Measurements from ENCODE around the gene GLIS2.
"Not testable (repeated sequence)": the region's sequence is repeated elsewhere in the genome, so short reads cannot be mapped to it uniquely, and the experiment has no call there.

The GLIS2 gene

GRCh38 chr16:4320571-4321137 lies 4.8 kb downstream of the GLIS2 start:
- no peak for DNase-seq (ENCODE audit: low read depth)

DNA sequence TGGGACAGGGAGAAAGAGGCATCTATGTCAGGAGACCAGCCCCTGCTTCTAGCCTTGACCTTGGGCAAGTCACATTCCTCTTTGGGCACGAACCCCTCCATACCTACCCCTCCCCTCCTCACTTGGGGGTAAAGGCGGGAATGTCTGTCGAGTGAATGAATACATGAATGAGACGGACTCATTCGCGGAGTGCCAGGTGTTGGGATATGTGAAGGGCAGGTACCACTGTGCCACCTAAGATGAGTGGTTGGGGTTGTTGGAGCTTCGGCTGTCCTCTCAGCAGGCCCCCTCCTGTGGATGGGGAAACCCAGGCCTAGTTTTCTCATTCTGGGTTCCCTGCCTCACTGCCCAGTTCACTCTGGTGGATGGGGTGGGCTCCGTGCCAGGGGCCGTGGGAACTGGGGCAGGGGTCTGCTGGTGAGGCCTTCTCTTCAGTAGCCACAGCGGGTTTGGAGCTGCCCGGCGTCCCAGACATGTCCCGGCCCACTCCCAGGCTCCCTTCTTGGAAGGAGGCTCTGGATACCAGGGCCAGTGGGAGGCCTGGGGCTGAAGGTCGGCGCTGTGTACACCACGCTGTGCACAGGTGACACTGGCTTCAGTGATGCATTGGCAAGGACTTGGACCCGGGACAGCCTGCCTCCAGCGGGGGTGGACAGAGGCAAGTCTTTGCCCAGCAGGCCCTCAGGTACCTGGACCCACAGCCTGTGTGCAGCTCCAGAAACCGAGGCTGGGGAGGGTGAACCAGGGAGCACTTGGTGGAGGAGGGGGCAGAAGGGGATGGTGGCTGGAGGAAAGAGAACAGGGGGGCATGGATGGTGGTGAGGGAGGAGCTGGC lies 5.6 kb downstream of the GLIS2 start:
- DNase-seq (ENCODE audit: low read depth), result no peak

DNA sequence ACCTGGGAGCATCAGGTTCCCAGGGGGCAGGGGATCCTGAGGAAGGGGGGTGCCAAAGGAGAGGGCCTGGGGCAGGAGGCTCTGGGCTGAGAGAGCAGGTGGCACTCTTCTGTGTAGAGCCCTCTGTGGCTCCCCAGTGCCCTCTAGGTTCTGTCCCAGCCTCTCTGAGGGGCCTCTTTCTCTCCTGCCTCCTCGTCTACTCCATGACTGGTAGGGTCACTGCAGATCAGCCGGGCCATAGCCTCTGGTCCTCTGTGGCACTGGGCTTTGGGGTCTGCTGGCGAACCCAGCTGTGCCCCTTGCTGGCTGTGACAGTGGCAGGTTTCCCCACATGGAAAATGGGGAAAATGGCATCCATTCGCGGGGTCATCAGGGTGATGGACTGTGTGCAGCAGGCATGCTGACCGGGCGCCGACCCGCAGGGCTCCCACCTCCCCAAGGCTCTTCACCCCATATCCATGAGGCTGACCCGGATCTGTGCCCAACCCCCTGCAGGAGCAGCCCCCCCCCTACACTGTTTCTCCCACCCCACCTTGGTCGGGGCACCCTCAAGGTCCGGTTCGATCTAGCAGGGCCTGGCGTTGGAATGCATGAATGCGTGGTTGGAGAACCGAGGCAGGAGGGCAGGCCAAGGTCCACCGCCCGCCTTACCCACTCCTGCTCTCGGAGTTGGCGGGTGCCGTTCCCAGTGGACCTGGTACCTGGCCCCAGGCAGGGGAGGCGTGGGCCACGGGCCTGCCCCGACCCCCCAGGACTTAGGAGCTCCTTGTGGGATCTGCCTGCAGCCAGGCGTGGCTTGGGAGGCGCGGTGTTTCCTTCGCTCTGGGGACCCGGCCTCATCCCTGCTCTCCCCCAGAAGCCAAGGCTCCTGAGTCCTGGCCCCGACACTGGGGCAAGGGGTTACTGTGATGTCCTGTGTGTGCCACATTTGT lies 6.5 kb downstream of the GLIS2 start:
- no peak for DNase-seq (ENCODE audit: low read depth)

- no peak for DNase-seq (ENCODE audit: low read depth)
Measured at GRCh38 chr16:4323071-4323844, 7.4 kb downstream of the GLIS2 start.

DNA sequence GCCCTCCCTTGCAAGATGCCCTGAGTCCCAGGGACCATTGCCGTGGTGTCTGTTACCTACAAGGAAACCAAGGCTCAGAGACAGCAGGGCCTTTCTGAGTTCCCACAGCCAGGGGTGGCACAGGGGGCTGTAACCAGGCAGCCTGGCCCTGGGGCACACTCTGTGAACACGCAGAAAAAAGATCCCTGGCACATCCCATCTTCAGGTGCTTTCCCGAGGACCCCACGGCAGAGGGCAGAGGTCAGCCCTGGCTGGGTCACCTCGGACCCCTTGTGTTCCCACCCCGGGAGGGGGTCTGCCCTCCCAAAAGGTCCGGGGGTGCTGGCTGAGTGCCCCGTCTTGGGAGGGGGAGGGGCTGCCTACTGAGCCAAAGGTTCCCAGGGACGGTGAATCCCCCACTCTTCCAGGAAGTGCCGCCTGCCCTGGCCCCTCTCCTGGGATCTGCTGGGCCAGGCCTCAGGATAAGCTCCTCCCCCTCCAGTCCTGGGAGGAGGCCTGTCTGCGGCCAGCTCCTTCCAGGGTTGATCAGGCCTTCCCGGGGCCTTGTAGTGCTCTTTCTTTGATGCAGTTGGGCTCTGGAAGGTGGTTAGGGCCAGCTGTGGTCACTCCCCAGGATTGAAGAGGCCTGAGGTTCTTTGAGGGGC lies 8.1 kb downstream of the GLIS2 start:
- no peak for DNase-seq (ENCODE audit: low read depth)

DNA sequence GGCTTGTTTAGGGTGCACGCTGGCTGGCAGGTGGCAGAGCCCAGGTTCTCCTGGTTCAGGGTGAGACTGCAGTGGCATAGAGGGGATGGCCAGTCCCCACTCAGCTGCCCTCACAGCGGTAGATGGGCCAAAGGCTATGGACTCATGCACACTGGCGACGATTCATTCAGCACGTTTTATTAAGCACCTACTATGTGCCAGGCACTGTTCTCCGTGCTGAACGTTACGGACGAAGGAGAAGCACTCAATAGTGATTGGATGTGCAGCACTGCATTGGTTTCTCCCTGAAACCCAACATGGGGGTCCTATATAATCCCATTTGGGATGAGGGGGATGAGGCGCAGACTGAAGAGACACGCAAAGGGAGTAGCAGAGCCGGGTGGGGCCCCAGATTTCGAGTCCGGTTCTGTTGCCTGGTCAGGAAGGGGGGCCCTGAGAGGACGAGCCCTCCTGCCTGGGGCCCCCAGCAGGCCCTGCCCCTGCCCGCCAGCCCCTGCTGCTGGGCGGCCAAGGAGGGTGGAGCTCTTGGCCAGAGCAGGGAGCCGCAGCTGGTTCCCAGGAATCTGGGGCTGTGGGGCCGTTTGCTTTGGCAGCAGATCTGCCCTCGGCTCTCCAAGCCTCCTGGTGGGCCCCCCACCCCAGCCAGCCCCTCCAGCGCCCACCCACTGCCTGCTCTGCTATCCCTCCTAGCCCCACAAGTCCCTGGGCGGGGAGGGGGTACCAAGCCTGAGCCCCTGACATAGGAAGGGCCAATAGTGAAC lies 8.8 kb downstream of the GLIS2 start:
- DNase-seq (ENCODE audit: low read depth), result no peak

DNA sequence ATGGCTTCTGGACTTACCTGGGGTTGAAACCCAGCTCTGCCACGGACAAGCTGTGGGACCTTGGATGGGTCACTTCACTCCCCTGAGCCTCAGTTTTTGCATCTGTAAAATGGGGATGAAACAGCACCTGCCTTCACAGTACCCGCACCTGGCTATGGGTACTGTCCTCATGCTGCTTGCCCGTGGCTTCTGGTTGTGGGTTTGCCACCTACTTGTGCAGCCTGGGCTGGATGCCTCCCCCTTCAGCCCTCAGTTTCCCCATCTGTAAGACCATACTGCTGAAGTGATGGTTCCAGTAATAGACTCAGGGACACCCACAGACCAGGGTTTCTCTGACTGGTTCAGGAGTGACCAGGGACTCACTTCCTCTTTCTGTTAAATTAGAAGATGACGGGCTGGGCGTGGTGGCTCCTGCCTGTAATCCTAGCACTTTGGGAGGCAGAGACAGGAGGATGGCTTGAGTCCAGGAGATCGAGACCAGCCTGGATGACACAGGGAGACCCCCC lies 9.4 kb downstream of the GLIS2 start:
- no peak for DNase-seq (ENCODE audit: low read depth)

GRCh38 chr16:4327386-4328045 lies 11.6 kb downstream of the GLIS2 start:
- DNase-seq (ENCODE audit: low read depth), result no peak

DNA sequence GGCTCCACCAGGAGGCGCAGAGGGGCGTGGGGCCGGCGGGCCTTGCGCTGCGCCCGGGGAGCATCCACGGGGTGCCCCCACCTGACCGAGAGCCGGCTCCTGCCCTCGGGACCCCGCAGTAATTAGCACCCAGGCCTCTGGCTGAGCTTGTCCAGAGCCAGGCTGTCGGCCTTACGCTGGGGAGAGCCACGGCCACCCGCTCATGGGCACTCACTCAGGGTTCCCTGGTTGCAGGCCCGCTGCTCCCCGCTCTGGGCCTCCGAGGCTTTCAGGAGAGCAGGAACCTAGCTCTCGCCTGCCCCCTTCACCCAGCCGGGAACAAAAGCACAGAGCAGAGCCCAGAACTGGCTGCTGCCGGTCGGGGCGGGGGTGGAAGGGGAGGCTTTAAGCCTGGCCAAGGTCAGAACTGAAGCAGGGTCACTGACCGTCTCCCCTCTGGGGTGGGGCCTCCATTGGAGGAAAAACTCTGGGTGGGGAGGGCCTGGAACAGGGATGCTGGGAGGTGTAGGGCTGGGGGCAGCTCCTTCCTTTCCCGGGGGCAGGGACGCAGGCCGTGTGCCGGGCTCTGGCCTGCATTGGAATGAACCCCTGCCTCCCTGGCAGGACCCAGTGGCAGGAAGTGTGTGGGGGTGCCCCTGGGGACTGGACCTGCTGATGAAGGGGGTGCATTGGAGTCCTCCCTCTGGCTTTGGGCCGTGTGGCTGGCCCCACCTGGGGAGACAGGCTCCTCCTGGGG lies 12.3 kb downstream of the GLIS2 start:
- peak; percentile 46 for DNase-seq (ENCODE audit: low read depth)

GRCh38 chr16:4328782-4329775 lies 13.2 kb downstream of the GLIS2 start:
- no peak for DNase-seq (ENCODE audit: low read depth)

DNA sequence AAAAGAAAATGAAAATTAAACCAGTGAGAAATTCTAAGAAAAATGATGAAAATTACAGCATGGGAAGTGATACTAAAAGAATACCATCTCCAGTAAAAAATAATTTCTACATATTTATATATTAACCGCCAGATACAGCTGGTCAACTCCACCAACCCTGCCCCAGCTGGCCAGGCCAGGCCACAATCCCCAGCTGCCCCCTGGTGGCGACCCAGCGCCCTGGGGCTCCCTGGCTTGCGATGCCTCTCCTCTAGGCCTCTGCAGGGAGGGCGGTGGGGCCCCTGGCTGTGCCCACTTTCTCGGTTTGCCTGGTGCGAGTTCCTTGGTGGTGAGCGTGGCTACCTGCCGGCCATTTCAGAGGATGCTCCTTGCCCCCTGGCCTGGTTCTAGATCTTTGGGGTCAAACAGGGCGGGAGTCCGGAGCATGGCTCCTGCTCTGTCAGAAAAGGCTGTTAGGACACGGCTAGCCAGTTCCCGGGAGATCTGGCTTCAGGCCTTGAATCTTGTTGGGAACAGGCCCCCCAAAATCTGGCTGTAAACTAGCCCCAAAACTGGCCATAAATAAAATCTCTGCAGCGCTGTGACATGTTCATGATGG lies 14.5 kb downstream of the GLIS2 start:
- peak; percentile 72 for DNase-seq (ENCODE audit: low read depth)

DNA sequence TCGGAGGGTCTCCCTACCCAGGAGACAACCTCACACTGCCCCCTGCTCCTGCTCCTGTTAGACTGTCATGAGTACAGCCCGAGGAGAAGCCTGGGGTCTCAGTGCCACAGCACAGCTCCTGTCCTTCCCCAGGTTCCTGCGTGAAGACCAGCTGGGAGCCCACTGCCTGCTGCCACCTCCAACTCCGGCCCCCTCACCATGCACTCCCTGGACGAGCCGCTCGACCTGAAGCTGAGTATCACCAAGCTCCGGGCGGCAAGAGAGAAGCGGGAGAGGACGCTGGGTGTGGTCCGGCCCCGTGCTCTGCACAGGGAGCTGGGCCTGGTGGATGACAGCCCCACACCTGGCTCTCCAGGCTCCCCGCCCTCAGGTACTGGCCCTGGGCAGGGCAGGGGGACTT lies 16.2 kb downstream of the GLIS2 start:
- no peak for DNase-seq (ENCODE audit: low read depth)

DNA sequence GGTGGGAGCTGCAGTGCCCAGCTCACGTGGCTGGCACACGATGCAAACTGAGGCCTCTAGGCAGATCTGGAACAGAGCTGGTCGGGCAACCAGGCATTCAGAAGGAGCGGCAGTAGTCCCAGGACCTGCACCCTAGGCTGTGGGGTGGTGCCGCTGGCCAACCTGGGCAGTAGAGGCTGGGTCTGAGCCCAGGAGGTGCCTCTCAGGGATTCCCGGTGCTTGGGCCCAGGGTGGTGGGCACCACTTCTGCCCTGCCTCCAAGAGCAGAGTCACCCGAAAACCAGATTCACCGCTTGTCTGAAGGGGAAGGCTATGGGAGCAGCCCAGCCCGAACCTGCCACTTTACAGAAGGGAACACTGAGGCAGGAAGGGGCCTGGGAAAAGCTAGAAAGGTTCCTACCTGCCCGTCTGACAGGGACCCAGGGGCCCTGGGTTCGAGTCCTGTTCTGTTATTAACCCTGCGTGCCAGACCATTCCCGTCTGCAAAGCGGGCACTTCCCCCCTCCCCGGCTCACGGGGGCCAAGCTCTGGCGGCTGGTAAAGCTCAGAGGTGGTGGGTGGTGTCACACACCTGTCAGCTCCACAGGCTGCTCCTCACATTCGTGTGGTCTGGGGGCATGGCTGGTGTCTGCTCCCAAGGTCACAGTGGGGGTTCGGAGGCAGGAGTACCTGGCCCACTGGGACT lies 16.9 kb downstream of the GLIS2 start:
- no peak for DNase-seq (ENCODE audit: low read depth)

- DNase-seq (ENCODE audit: low read depth), result no peak
Measured at GRCh38 chr16:4333308-4333638, 17.4 kb downstream of the GLIS2 start.

DNA sequence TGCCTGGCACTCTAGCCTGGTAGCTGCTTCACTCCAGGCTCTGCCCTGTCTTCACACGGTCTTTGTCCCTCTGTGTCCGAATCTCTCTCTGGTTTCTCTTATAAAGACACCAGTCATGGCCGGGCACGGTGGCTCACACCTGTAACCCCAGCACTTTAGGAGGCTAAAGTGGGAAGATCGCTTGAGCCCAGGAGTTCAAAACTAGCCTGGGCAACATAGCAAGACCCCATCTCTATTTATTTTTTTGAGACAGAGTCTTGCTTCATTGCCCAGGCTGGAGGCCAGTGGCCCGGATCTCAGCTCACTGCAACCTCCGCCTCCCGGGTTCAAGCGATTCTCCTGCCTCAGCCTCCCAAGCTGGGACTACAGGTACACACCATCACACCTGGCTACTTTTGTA lies 17.8 kb downstream of the GLIS2 start:
- DNase-seq (ENCODE audit: low read depth), result not testable (repeated sequence)

DNA sequence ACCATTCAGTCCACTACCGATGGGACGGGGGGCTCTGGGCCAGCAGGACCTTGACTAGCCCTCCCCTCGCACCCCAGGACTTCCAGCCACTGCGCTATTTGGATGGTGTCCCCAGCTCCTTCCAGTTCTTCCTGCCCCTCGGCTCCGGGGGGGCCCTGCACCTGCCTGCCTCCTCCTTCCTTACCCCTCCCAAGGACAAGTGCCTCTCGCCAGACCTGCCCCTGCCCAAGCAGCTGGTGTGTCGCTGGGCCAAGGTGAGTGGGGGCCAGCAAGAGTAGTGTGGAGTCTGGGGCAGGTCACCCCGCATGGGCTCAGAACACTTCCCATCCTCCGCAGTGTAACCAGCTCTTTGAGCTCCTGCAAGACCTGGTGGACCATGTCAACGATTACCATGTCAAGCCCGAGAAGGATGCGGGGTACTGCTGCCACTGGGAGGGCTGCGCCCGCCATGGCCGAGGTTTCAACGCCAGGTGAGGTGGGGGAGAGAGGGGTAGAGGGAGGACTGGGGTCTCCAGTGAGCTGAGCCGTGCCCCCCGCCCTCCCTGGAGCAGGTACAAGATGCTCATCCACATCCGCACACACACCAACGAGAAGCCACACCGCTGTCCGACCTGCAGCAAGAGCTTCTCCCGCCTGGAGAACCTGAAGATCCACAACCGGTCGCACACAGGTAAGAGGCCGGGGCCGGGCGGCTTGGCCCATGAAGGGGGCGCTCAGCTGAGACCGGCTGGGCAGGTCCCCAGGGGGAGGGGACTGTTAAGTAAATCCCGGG lies 19.0 kb downstream of the GLIS2 start:
- DNase-seq (ENCODE audit: low read depth), result no peak

Data from activated T-cell treated with anti-CD3 and anti-CD28 coated beads for 1 hour (primary cell).